Testis (tissue), 5 donors: ENCODE results near the gene ACOX1. TPM values are rescaled to one million over a fixed set of nuclear protein-coding genes. Genes with fewer than 3 reads are reported as not detected.

Source experiments
- DNase-seq: peaks from one replicate; pipeline ENCODE4 v3.0.0-alpha.2; 2019
- H3K27ac ChIP-seq, 2 donors: fragments of 200-600 bp; sonication (generic); one replicate each; pipeline ENCODE4 v1.5.1; 2019
- H3K27me3 ChIP-seq: fragments of 200-600 bp; sonication (generic); one replicate; pipeline ENCODE4 v1.5.1; 2019
- H3K36me3 ChIP-seq: fragments of 200-600 bp; sonication (generic); one replicate; pipeline ENCODE4 v1.5.1; 2017; ENCODE audit warnings: low read depth; ENCODE audit errors: missing control alignments
- H3K4me1 ChIP-seq: fragments of 200-600 bp; sonication (generic); one replicate; pipeline ENCODE4 v1.5.1; 2019
- H3K4me3 ChIP-seq, 2 donors: fragments of 200-600 bp; sonication (generic); one replicate each; pipeline ENCODE4 v1.5.1; 2017 to 2019
- H3K9me3 ChIP-seq: fragments of 200-600 bp; sonication (generic); one replicate; pipeline ENCODE4 v1.5.1; 2017
- POLR2A ChIP-seq: fragments of 450-650 bp; IDR thresholded peaks from one replicate; pipeline ENCODE4 v1.6.1; 2017; ENCODE audit warnings: antibody characterized with exemption, mild to moderate bottlenecking, moderate library complexity
- WGBS, 2 donors: methylation state at CpG; one replicate each; pipeline ENCODE4 v1.1.5; 2018; 5-methylcytosine and 5-hydroxymethylcytosine counted together
- intact Hi-C: fragments of 100-400 bp; cut with DNase I; formaldehyde crosslinking; loops from one replicate; pipeline ENCODE4 v1.15.1; 2023; ENCODE audit warnings: low total_unique reads
- long read RNA-seq, 2 donors: transcript quantifications; one replicate each; lab custom pipeline, GENCODE V29; 2026
- polyA plus RNA-seq: library from polyadenylated mRNA; stranded (reverse); fragments of 350-450 nt; fragmentation: Illumina TruSeq; extraction: RNeasy Lipid Tissue Mini Kit (QIAGEN cat#74804); gene quantifications from one replicate; pipeline ENCODE4 v1.2.3, GENCODE V29; 2014; ENCODE audit warnings: low read depth, low replicate concordance; ENCODE audit not compliant: insufficient read depth
- total RNA-seq, 2 donors: library from RNA; depleted of rRNA; stranded (reverse); fragments of >200 nt; gene quantifications; one replicate each; pipeline ENCODE4 v1.2.3, GENCODE V29; 2016
- TF ChIP-seq, protein P1 (sequence below), 3 experiments: fragments of 450-650 bp in 2 of 3; fragments of 200-600 bp in 1 of 3; sonication (generic) in 1 of 3; IDR thresholded peaks; one replicate each; pipeline ENCODE4 v1.5.1; 2016 to 2019; ENCODE audit warnings: antibody characterized with exemption in 3 of 3, mild to moderate bottlenecking in 2 of 3, moderate library complexity in 1 of 3

The ACOX1 gene
- total RNA-seq (10 to 100 TPM; 64.1 to 77.7 TPM), polyA plus RNA-seq (24.1 TPM)
- long read RNA-seq, donor 1, full-length matches to known transcripts, result 3 of 3 reads
- long read RNA-seq, donor 1, partial matches to known transcripts, result 0 of 3 reads
- long read RNA-seq, donor 1, other reads (novel, unspliced or antisense), result 0 of 3 reads
- long read RNA-seq, donor 2, full-length matches to known transcripts, result 4 of 4 reads
- long read RNA-seq, donor 2, partial matches to known transcripts, result 0 of 4 reads
- long read RNA-seq, donor 2, other reads (novel, unspliced or antisense), result 0 of 4 reads

DNA sequence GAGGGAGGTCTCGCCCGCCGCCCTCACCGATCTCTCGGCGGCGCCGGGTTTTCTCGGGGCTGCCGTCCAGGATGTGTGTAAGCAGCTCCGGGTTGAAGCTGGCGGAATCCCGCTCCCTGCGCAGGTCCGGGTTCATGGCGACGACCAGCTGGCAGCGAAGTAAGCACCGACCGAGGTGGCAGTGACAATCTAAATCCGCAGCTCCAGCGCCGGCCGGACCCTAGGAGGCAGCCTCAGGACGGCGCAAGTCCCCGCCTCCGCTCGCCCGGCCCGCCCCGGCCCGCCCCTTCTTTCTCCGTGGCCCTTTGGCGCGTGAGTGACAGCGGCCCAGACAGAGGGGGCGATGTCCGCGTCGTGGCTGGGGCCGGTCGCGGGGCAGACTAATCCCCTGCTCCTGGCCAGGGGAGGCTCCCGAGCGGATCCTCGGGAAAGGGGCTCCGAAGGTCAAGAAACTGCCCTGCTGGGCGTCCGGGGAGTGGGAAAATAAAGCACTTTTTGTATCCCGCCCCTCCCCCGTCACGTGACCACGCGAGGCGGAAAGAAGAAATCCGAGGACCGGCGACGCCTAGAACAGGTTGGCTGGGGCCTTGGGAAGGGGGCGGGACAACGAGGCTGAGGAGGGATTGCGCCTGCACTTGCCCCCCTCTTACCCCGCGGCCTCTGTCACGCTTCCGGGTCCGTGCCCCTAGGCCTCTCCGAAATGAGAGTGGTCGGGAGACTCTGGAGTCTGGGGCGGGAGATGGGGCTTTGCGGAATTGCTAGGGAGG lies at the start of gene ACOX1, which contains the start of gene TEN1:
TSS of gene ACOX1 (minus strand) at position 229 of the 767 bp plus-strand sequence. CDS start at position 136, 93 bp downstream.
TSS of gene TEN1 (plus strand) at position 303 of the 767 bp plus-strand sequence. CDS start 6,953 bp downstream, outside the sequence.
- TF ChIP-seq, protein P1, sequence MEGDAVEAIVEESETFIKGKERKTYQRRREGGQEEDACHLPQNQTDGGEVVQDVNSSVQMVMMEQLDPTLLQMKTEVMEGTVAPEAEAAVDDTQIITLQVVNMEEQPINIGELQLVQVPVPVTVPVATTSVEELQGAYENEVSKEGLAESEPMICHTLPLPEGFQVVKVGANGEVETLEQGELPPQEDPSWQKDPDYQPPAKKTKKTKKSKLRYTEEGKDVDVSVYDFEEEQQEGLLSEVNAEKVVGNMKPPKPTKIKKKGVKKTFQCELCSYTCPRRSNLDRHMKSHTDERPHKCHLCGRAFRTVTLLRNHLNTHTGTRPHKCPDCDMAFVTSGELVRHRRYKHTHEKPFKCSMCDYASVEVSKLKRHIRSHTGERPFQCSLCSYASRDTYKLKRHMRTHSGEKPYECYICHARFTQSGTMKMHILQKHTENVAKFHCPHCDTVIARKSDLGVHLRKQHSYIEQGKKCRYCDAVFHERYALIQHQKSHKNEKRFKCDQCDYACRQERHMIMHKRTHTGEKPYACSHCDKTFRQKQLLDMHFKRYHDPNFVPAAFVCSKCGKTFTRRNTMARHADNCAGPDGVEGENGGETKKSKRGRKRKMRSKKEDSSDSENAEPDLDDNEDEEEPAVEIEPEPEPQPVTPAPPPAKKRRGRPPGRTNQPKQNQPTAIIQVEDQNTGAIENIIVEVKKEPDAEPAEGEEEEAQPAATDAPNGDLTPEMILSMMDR (IDR thresholded peaks at IDR 0.05), result peak in 2 of 3 experiments; percentile 34 to 47
- TF ChIP-seq POLR2A, result peak; percentile 67
- Histone ChIP-seq H3K4me3 (peak within 1 kb of the TSS; percentile 76 to 89), H3K36me3 (no peaks in the 10 kb centered on the region), H3K27me3 (no peaks in the 10 kb centered on the region), H3K9me3 (no peaks in the 10 kb centered on the region), H3K27ac (peak within 1 kb of the TSS; percentile 99), H3K4me1 (peaks cover 49% of the 10 kb centered on the region)
- 0% methylated on average over 6 to 42 of the region's 72 CpGs for WGBS, 2 donors
- intact Hi-C loops, result no loop called here
- DNase-seq, result peak; percentile 98

DNA sequence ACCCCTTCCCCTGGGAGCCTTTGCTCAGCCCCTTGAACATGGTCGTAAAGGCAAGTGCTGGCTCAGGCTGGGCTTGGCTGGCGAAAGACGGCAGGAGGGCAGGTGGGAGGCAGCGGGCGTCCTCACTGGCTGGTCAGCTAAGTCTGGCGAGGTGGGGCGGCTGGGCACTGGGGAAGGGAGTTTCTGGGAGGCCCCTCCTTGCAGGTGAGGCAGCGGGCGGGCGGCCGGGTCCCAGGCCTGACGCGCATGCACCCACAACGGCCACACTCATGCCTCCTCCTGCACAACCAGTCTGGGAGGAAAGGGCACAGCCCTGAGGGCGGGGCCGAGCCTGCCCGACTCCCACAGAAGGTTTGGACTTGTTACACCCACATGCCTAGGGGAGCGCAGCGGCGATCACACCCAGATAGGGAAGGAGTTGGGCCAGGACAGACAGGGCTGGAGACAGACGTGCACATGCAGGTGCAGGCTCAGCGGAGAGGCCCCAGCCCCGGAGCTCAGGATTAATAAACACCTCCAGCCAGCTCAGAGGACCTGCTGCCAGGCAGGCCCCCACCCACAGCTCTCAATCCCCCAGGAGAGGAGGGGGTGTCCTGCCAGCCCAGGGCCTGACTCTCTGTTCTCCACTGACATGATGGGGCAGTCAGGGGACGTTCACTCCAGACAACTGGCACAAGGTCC lies 48.3 kb upstream of the ACOX1 start, which contains the start of gene EVPL:
TSS of gene EVPL (minus strand) at position 148 of the 681 bp plus-strand sequence. CDS start at position 40, 108 bp downstream.
- intact Hi-C loops, result no loop called here
- TF ChIP-seq POLR2A, result no peak
- TF ChIP-seq, protein P1 (IDR thresholded peaks at IDR 0.05), result no peak
- no peak within 1 kb of the TSS for H3K4me3 ChIP-seq
- H3K27ac ChIP-seq, result no peak within 1 kb of the TSS
- H3K9me3 ChIP-seq, result no peaks in the 10 kb centered on the region
- H3K36me3 ChIP-seq, result no peaks in the 10 kb centered on the region
- no peak for DNase-seq
- 70 to 84% methylated on average over 20 to 23 of the region's 24 CpGs for WGBS, 2 donors
- no peaks in the 10 kb centered on the region for H3K27me3 ChIP-seq
- peaks cover 7% of the 10 kb centered on the region for H3K4me1 ChIP-seq

DNA sequence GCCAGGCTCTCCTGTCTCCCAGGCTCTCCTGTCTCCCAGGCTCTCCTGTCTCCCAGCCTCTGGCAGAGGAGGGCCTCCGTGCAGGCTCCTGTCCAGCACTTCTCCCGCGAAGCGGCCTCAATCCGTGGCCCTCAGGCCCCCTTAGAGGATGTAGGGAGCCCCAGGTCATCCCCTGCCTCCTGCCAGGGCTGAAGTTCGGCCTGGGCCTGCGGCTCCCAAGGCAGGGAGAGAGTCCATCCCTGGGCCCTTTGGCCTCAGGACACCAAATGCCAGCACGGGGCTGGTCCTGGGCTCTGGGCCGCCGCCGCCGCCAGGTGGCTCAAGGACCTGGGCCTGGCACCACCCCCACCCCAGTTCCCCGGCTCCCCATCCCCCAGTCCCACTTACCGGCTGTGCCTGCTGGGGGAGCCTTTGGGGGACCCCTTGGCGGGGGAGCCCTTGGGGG lies 47.8 kb upstream of the ACOX1 start:
- TF ChIP-seq POLR2A, result no peak
- TF ChIP-seq, protein P1 (IDR thresholded peaks at IDR 0.05), result no peak
- no peak overlapping the region for H3K27ac ChIP-seq
- WGBS, 2 donors, result 71% methylated on average over 15 of the region's 15 CpGs; no CpG with 5 or more reads in 1 of the 2 donors
- intact Hi-C loops, result no loop called here
- no peak overlapping the region for H3K4me3 ChIP-seq
- no peaks in the 10 kb centered on the region for H3K27me3 ChIP-seq
- H3K36me3 ChIP-seq, result no peaks in the 10 kb centered on the region
- no peaks in the 10 kb centered on the region for H3K9me3 ChIP-seq
- DNase-seq, result no peak
- peaks cover 7% of the 10 kb centered on the region for H3K4me1 ChIP-seq

DNA sequence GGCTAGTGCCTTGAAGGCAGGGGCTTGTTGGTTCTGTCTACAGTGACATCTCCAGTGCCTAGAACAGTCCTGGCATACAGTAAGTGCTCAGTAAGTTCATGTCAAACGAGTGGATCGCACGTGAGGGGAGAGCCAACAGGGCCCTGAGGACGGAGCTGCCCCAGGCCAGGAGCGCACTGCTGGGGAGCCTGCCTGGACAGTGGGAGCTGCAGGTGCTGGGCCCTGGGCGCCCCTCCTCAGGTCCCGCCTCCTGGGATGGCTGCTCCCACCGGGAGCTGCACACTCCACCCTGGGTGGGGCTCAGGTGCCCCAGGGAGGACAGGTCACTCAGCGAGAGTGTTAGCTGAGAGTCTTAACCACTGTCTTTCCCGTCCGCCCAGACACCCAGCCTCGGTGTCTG lies 46.3 kb upstream of the ACOX1 start:
- no peak for DNase-seq
- intact Hi-C loops, result no loop called here
- TF ChIP-seq POLR2A, result no peak
- TF ChIP-seq, protein P1 (IDR thresholded peaks at IDR 0.05), result no peak
- H3K27ac ChIP-seq, result no peak overlapping the region
- H3K36me3 ChIP-seq, result no peaks in the 10 kb centered on the region
- no peak overlapping the region for H3K4me3 ChIP-seq
- peaks cover 7% of the 10 kb centered on the region for H3K4me1 ChIP-seq
- 93 to 98% methylated on average over 7 to 12 of the region's 12 CpGs for WGBS, 2 donors
- H3K27me3 ChIP-seq, result no peaks in the 10 kb centered on the region
- no peaks in the 10 kb centered on the region for H3K9me3 ChIP-seq
